HepG2 (cell line): ENCODE measurements around the gene CCT8. TPM values are rescaled to one million over a fixed set of nuclear protein-coding genes. Genes with fewer than 3 reads are reported as not detected.
A peak's percentile ranks its signal among the peaks of the same experiment; 100 is the strongest.

ENCODE experiments used
- ADNP ChIP-seq: sonication (generic); formaldehyde crosslinking; IDR thresholded peaks from 2 replicates; pipeline ENCODE4 v1.4.0; 2020; ENCODE audit warnings: missing genetic modification reagents
- DMAP1 ChIP-seq: IDR thresholded peaks from 2 replicates; pipeline ENCODE4 v1.6.1; 2016
- SUZ12 ChIP-seq: fragments of 150-350 bp; IDR thresholded peaks from 2 replicates; pipeline ENCODE4 v1.6.1; 2014; ENCODE audit warnings: low read depth, low read length
- ZBTB26 ChIP-seq: IDR thresholded peaks from 2 replicates; pipeline ENCODE4 v1.6.1; 2016; ENCODE audit warnings: missing compliant biosample characterization, missing genetic modification reagents, borderline replicate concordance
- ZBTB7A ChIP-seq: sonication (generic); formaldehyde crosslinking; IDR thresholded peaks from 2 replicates; pipeline ENCODE4 v1.8.0; 2022; ENCODE audit warnings: mild to moderate bottlenecking, missing genetic modification reagents
- ZFP36L2 ChIP-seq: sonication (generic); formaldehyde crosslinking; IDR thresholded peaks from 2 replicates; pipeline ENCODE4 v1.4.0; 2020; ENCODE audit warnings: missing genetic modification reagents
- ZNF101 ChIP-seq: sonication (generic); formaldehyde crosslinking; IDR thresholded peaks from 2 replicates; pipeline ENCODE4 v1.4.0; 2020; ENCODE audit warnings: mild to moderate bottlenecking, low read depth, missing genetic modification reagents, borderline replicate concordance
- ZNF503 ChIP-seq: sonication (generic); formaldehyde crosslinking; IDR thresholded peaks from 2 replicates; pipeline ENCODE4 v1.4.0; 2020; ENCODE audit warnings: missing genetic modification reagents
- ZNF609 ChIP-seq: sonication (generic); formaldehyde crosslinking; IDR thresholded peaks from 2 replicates; pipeline ENCODE4 v1.4.0; 2020; ENCODE audit warnings: mild to moderate bottlenecking, missing genetic modification reagents, borderline replicate concordance
- polyA plus RNA-seq, 8 experiments: library from polyadenylated mRNA; depleted of rRNA in 3 of 8; stranded (reverse) in 7 of 8; unstranded in 1 of 8; fragments of >200 nt; fragmentation: Illumina TruSeq in 4 of 8; extraction: Trizol in 4 of 8; gene quantifications; 2 replicates each; pipeline versions ENCODE4 v1.2.1 to v1.2.3, GENCODE V29; 2011 to 2016; ENCODE audit warnings: low read depth in 4 of 8, missing spikeins in 1 of 8, mixed read lengths in 1 of 8; ENCODE audit not compliant: insufficient read depth in 1 of 8
- total RNA-seq, 5 experiments: library from RNA; depleted of rRNA; stranded (reverse); fragments of >200 nt; fragmentation: Illumina TruSeq; extraction: Trizol; gene quantifications; 2 replicates each; pipeline ENCODE4 v1.2.3, GENCODE V29; 2016; ENCODE audit warnings: low read depth in 1 of 5
- TF ChIP-seq, protein P1 (sequence below): sonication (generic); formaldehyde crosslinking; IDR thresholded peaks from 2 replicates; pipeline ENCODE4 v1.5.0; 2020; ENCODE audit warnings: mild to moderate bottlenecking, missing genetic modification reagents
- TF ChIP-seq, protein P2 (sequence below): sonication (generic); formaldehyde crosslinking; IDR thresholded peaks from 2 replicates; pipeline ENCODE4 v1.5.0; 2020; ENCODE audit warnings: mild to moderate bottlenecking, missing genetic modification reagents
- TF ChIP-seq, protein P3 (sequence below): sonication (generic); formaldehyde crosslinking; IDR thresholded peaks from 2 replicates; pipeline ENCODE4 v1.5.0; 2020; ENCODE audit warnings: mild to moderate bottlenecking, missing genetic modification reagents

CCT8 gene
- total and polyA plus RNA-seq, 2 of the 13 experiments (the other 11 are each of a cell fraction or from before 2014, with no cell fraction given) = 127 to 325 TPM

DNA sequence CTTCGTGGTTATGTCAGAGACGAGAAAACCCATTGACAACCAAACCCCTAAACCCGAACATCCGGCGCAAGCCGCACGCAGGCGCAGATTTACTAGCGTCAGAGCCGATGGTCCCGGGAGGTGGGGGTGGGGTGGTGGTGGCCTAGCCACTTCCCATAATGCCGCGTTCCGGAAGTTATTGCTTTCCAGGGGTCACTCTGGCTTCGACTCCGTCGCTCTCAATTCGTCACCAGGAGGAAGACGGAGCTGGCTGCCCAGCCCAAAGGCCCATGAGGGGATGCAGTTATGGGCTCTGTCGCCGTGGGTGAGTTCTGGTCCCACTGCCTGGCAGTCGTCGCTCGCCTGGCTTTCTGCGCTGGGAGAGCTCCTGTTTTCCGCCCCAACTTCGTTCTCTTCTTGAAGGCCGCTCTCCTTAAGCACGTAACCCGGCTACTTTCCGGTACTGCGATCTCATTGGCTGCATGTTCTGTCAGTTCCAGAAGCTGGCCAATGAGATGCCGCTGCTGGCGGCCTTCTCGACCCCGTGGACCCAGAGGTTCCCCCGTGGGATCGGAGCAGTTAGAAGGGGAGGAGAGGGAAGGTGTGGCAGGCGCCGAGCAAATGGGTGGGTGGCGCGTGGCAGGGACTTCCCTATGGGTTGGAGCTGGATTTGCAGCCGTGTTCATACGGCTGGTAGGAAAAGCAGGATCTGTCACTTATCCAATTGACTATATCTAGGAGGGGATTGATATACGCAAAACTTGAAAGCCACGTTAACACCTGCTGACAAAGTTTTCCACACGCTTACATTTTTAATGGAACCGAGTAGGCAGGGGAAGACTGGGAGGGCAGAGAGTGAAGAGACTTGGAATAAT lies 48.7 kb downstream of the CCT8 start, which contains the start of gene USP16 (continued):
- TF ChIP-seq ZNF503 (CRISPR knock-in tag) (0 out of 2 replicates have a peak, but pooled peaks have one; percentile 52), ADNP (CRISPR knock-in tag) (no peak), ZBTB26 (CRISPR knock-in tag) (no peak; the same call in 1 of the 2 replicates), DMAP1 (CRISPR knock-in tag) (peak; percentile 92), ZNF609 (no peak), ZNF101 (CRISPR knock-in tag) (no peak), ZFP36L2 (CRISPR knock-in tag) (no peak), SUZ12 (no peak), ZBTB7A (no peak)
- TF ChIP-seq, protein P1, sequence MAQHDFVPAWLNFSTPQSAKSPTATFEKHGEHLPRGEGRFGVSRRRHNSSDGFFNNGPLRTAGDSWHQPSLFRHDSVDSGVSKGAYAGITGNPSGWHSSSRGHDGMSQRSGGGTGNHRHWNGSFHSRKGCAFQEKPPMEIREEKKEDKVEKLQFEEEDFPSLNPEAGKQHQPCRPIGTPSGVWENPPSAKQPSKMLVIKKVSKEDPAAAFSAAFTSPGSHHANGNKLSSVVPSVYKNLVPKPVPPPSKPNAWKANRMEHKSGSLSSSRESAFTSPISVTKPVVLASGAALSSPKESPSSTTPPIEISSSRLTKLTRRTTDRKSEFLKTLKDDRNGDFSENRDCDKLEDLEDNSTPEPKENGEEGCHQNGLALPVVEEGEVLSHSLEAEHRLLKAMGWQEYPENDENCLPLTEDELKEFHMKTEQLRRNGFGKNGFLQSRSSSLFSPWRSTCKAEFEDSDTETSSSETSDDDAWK = no peak
- TF ChIP-seq, protein P2, sequence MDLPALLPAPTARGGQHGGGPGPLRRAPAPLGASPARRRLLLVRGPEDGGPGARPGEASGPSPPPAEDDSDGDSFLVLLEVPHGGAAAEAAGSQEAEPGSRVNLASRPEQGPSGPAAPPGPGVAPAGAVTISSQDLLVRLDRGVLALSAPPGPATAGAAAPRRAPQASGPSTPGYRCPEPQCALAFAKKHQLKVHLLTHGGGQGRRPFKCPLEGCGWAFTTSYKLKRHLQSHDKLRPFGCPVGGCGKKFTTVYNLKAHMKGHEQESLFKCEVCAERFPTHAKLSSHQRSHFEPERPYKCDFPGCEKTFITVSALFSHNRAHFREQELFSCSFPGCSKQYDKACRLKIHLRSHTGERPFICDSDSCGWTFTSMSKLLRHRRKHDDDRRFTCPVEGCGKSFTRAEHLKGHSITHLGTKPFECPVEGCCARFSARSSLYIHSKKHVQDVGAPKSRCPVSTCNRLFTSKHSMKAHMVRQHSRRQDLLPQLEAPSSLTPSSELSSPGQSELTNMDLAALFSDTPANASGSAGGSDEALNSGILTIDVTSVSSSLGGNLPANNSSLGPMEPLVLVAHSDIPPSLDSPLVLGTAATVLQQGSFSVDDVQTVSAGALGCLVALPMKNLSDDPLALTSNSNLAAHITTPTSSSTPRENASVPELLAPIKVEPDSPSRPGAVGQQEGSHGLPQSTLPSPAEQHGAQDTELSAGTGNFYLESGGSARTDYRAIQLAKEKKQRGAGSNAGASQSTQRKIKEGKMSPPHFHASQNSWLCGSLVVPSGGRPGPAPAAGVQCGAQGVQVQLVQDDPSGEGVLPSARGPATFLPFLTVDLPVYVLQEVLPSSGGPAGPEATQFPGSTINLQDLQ (CRISPR knock-in tag) = peak; percentile 46; the same call in 1 of the 2 replicates
- TF ChIP-seq, protein P3, sequence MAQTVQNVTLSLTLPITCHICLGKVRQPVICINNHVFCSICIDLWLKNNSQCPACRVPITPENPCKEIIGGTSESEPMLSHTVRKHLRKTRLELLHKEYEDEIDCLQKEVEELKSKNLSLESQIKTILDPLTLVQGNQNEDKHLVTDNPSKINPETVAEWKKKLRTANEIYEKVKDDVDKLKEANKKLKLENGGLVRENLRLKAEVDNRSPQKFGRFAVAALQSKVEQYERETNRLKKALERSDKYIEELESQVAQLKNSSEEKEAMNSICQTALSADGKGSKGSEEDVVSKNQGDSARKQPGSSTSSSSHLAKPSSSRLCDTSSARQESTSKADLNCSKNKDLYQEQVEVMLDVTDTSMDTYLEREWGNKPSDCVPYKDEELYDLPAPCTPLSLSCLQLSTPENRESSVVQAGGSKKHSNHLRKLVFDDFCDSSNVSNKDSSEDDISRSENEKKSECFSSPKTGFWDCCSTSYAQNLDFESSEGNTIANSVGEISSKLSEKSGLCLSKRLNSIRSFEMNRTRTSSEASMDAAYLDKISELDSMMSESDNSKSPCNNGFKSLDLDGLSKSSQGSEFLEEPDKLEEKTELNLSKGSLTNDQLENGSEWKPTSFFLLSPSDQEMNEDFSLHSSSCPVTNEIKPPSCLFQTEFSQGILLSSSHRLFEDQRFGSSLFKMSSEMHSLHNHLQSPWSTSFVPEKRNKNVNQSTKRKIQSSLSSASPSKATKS (CRISPR knock-in tag) = no peak
